ENCODE data around the gene RUFY3.
"Not testable (repeated sequence)": the region's sequence is repeated elsewhere in the genome, so short reads cannot be mapped to it uniquely, and the experiment has no call there.

DNA sequence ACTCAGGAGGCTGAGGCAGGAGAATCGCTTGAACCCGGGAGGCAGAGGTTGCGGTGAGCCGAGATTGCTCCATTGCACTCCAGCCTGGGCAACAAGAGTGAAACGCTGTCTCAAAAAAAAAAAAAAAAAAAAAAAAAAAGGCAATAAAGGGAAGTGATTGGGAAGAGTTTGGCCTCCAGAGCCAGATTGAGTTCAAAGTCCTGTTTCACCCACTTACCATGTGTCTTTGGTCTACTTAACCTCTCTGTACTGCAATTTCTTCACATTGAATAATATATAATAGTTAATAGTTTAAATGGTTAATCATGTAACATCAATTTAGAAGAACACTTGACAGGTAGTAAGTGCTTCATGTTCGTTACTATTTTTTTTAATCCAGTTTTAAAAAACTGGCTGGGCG lies 27.1 kb upstream of the RUFY3 start:
- TF ChIP-seq, protein P1, sequence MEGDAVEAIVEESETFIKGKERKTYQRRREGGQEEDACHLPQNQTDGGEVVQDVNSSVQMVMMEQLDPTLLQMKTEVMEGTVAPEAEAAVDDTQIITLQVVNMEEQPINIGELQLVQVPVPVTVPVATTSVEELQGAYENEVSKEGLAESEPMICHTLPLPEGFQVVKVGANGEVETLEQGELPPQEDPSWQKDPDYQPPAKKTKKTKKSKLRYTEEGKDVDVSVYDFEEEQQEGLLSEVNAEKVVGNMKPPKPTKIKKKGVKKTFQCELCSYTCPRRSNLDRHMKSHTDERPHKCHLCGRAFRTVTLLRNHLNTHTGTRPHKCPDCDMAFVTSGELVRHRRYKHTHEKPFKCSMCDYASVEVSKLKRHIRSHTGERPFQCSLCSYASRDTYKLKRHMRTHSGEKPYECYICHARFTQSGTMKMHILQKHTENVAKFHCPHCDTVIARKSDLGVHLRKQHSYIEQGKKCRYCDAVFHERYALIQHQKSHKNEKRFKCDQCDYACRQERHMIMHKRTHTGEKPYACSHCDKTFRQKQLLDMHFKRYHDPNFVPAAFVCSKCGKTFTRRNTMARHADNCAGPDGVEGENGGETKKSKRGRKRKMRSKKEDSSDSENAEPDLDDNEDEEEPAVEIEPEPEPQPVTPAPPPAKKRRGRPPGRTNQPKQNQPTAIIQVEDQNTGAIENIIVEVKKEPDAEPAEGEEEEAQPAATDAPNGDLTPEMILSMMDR (IDR thresholded peaks at IDR 0.05) = not testable (repeated sequence)
- TF ChIP-seq POLR2A (IDR thresholded peaks at IDR 0.05) = not testable (repeated sequence)

Measured in adrenal gland (tissue), 5 donors.